Mucosa of descending colon (tissue), 3 donors: ENCODE results near the gene CACNA2D1. TPM values are rescaled to one million over a fixed set of nuclear protein-coding genes. Genes with fewer than 3 reads are reported as not detected.

ENCODE experiments used
- ATAC-seq: fragments of 200-7000 bp; cut with Tn5 transposase; one replicate; pipeline ENCODE4 v1.9.1; 2020; ENCODE audit warnings: mild to moderate bottlenecking, moderate library complexity
- DNase-seq, 3 donors: peaks; one replicate each; pipeline ENCODE4 v3.0.0-alpha.2; 2020
- H3K36me3 ChIP-seq: fragments of 200-600 bp; one replicate; pipeline ENCODE4 v1.8.0; 2021; ENCODE audit warnings: low read depth, mild to moderate bottlenecking
- H3K4me1 ChIP-seq: fragments of 200-600 bp; one replicate; pipeline ENCODE4 v1.8.0; 2021; ENCODE audit warnings: low read depth, mild to moderate bottlenecking
- H3K4me3 ChIP-seq: fragments of 200-600 bp; one replicate; pipeline ENCODE4 v1.8.0; 2021; ENCODE audit warnings: mild to moderate bottlenecking
- H3K9me3 ChIP-seq: fragments of 200-600 bp; one replicate; pipeline ENCODE4 v1.8.0; 2021; ENCODE audit warnings: mild to moderate bottlenecking
- CTCF ChIP-seq: fragments of 200-600 bp; IDR thresholded peaks from one replicate; pipeline ENCODE4 v1.8.0; 2022; ENCODE audit warnings: antibody characterized with exemption, mild to moderate bottlenecking
- intact Hi-C, 2 donors: fragments of 100-400 bp; cut with DNase I in 1 of 2; cut with micrococcal nuclease in 1 of 2; formaldehyde crosslinking; loops; one replicate each; pipeline versions ENCODE4 v1.11.0 to v1.11.1; 2022; cut with DNase I, micrococcal nuclease
- total RNA-seq, 3 donors: library from RNA; stranded (reverse); fragmentation: NEBNext Ultra II Directional in 2 of 3; extraction: Animal tissue kit (Norgen Biotek cat#: 25700) in 2 of 3; gene quantifications; one replicate each; pipeline versions ENCODE4 v1.2.1 to v1.2.4, GENCODE V29; 2021 to 2023
- donor health status: DM: no; HTN: no; CAD: no; lungs with moderate emphysema.
- donor health status: DM: no; HTN: no; CAD: no.
- donor health status: DM: no; HTN: yes; CAD: no.

The CACNA2D1 gene
- total RNA-seq, 3 donors from 2014 or later: 3.9 to 44.1 (median 6.9) TPM

- Histone ChIP-seq H3K4me1 (no peaks in the 10 kb centered on the region), H3K9me3 (no peaks in the 10 kb centered on the region), H3K36me3 (no peaks in the 10 kb centered on the region), H3K4me3 (no peak overlapping the region)
- DNase-seq (no peak), ATAC-seq (no peak)
- intact Hi-C loops: loop anchor here in 1 of 2 donors (5.0 kb wide), 1 partner anchor 538 kb away; no protein-coding TSS in a partner anchor
- TF ChIP-seq CTCF: no peak
Observed at GRCh38 chr7:82039621-82040020, 404.0 kb downstream of the CACNA2D1 start.

- ATAC-seq (no peak), DNase-seq (no peak)
- Histone ChIP-seq H3K4me3 (no peak overlapping the region), H3K36me3 (no peaks in the 10 kb centered on the region), H3K9me3 (no peaks in the 10 kb centered on the region), H3K4me1 (no peaks in the 10 kb centered on the region)
- TF ChIP-seq CTCF: no peak
- intact Hi-C loops: no loop called here
Observed at GRCh38 chr7:82036146-82036886, 407.3 kb downstream of the CACNA2D1 start.

GRCh38 chr7:82035456-82035855 is 408.1 kb downstream of the CACNA2D1 start:
- H3K9me3 ChIP-seq: no peaks in the 10 kb centered on the region
- TF ChIP-seq CTCF: no peak
- H3K4me3 ChIP-seq: no peak overlapping the region
- H3K36me3 ChIP-seq: no peaks in the 10 kb centered on the region
- H3K4me1 ChIP-seq: no peaks in the 10 kb centered on the region
- ATAC-seq: no peak
- intact Hi-C loops: no loop called here
- no peak for DNase-seq

- TF ChIP-seq CTCF: no peak
- H3K4me1 ChIP-seq: no peaks in the 10 kb centered on the region
- DNase-seq: no peak
- no peak for ATAC-seq
- H3K9me3 ChIP-seq: no peaks in the 10 kb centered on the region
- H3K4me3 ChIP-seq: no peak overlapping the region
- no peaks in the 10 kb centered on the region for H3K36me3 ChIP-seq
- intact Hi-C loops: no loop called here
Observed at GRCh38 chr7:82032901-82033300, 410.7 kb downstream of the CACNA2D1 start.

- Histone ChIP-seq H3K4me1 (no peaks in the 10 kb centered on the region), H3K36me3 (no peaks in the 10 kb centered on the region), H3K9me3 (no peaks in the 10 kb centered on the region), H3K4me3 (no peak overlapping the region)
- intact Hi-C loops: no loop called here
- DNase-seq (no peak), ATAC-seq (no peak)
- TF ChIP-seq CTCF: no peak
Observed at GRCh38 chr7:82029236-82029913, 414.2 kb downstream of the CACNA2D1 start.
